ENCODE results near the gene CCDC201.

The CCDC201 gene

DNA sequence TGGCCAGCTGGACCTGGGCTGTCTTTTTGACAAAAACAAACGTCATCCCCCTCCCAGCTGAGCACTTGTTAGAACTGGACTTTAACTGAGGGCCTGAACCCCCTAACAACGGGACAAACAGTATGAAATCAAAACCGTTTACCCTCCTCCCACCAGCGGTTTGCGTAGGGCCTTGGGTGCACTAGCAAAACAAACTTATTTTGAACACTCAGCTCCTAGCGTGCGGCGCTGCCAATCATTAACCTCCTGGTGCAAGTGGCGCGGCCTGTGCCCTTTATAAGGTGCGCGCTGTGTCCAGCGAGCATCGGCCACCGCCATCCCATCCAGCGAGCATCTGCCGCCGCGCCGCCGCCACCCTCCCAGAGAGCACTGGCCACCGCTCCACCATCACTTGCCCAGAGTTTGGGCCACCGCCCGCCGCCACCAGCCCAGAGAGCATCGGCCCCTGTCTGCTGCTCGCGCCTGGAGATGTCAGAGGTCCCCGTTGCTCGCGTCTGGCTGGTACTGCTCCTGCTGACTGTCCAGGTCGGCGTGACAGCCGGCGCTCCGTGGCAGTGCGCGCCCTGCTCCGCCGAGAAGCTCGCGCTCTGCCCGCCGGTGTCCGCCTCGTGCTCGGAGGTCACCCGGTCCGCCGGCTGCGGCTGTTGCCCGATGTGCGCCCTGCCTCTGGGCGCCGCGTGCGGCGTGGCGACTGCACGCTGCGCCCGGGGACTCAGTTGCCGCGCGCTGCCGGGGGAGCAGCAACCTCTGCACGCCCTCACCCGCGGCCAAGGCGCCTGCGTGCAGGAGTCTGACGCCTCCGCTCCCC, 15.5 kb upstream of the CCDC201 start, which contains the start of gene IGFBP1:
Gene IGFBP1, plus strand, starts transcription at position 304 of the 808 bp plus-strand sequence. Its CDS starts 165 bp downstream, at position 469.
- Mint-ChIP-seq H3K27ac (no peak within 1 kb of the TSS), H3K4me3 (no peak within 1 kb of the TSS), H3K36me3 (ENCODE audit: low read depth) (no peaks in the 10 kb centered on the region), H3K27me3 (peaks cover 54% of the 10 kb centered on the region), H3K9me3 (no peaks in the 10 kb centered on the region), H3K4me1 (ENCODE audit: low read depth) (no peaks in the 10 kb centered on the region)

DNA sequence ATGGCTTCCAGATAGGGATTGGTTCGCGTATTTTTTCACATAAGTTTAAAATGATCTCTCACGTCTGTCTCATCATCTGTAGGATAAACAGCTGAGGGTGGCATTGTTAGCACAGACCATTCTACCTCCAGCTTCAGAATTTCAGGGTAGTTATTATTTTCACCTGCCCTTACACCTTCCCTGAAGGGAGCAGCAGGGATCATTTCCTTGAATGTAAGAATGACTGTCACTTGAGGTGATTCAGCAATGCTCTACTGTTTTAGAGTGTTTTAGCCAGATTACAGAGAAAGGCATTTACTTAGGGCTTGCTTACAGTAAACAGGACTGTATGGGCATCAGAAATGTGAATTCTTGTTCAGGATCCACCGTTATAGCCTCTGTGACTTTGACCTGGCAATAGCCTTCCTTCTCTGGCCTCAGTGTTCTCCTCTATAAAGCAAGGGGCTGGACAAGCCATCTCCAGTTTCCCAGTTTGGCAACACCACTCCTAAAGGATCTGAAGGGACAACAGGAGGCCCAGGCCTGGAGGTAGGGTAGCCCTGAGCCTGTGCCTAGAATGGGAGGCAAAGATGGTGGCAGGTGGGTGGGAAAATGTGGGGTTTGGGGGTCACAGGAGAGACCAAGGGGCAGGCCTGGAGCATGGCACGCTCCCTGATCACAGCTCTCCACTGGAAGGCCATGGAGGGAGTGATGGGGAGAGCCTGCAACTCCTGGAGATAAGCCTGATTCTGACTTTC, 14.2 kb upstream of the CCDC201 start:
- Mint-ChIP-seq H3K27ac (no peak overlapping the region), H3K4me3 (no peak overlapping the region), H3K4me1 (ENCODE audit: low read depth) (no peaks in the 10 kb centered on the region), H3K9me3 (no peaks in the 10 kb centered on the region), H3K36me3 (ENCODE audit: low read depth) (no peaks in the 10 kb centered on the region), H3K27me3 (peaks cover 48% of the 10 kb centered on the region)

GRCh38 chr7:45885264-45885882, 12.5 kb upstream of the CCDC201 start:
- no peak overlapping the region for H3K4me3 Mint-ChIP-seq
- H3K27me3 Mint-ChIP-seq: peaks cover 37% of the 10 kb centered on the region
- no peak overlapping the region for H3K27ac Mint-ChIP-seq
- H3K36me3 Mint-ChIP-seq (ENCODE audit: low read depth): no peaks in the 10 kb centered on the region
- H3K4me1 Mint-ChIP-seq (ENCODE audit: low read depth): no peaks in the 10 kb centered on the region
- no peaks in the 10 kb centered on the region for H3K9me3 Mint-ChIP-seq

- no peak overlapping the region for H3K27ac Mint-ChIP-seq
- no peaks in the 10 kb centered on the region for H3K36me3 Mint-ChIP-seq (ENCODE audit: low read depth)
- peaks cover 30% of the 10 kb centered on the region for H3K27me3 Mint-ChIP-seq
- no peaks in the 10 kb centered on the region for H3K9me3 Mint-ChIP-seq
- H3K4me3 Mint-ChIP-seq: no peak overlapping the region
- no peaks in the 10 kb centered on the region for H3K4me1 Mint-ChIP-seq (ENCODE audit: low read depth)
These were observed 11.3 kb upstream of the CCDC201 start for GRCh38 chr7:45884136-45884535.

- Mint-ChIP-seq H3K4me1 (ENCODE audit: low read depth) (no peaks in the 10 kb centered on the region), H3K4me3 (no peak overlapping the region), H3K9me3 (peaks cover 9% of the 10 kb centered on the region), H3K36me3 (ENCODE audit: low read depth) (no peaks in the 10 kb centered on the region), H3K27ac (no peak overlapping the region), H3K27me3 (peaks cover 18% of the 10 kb centered on the region)
These were observed 9.6 kb upstream of the CCDC201 start for GRCh38 chr7:45882465-45882810.

DNA sequence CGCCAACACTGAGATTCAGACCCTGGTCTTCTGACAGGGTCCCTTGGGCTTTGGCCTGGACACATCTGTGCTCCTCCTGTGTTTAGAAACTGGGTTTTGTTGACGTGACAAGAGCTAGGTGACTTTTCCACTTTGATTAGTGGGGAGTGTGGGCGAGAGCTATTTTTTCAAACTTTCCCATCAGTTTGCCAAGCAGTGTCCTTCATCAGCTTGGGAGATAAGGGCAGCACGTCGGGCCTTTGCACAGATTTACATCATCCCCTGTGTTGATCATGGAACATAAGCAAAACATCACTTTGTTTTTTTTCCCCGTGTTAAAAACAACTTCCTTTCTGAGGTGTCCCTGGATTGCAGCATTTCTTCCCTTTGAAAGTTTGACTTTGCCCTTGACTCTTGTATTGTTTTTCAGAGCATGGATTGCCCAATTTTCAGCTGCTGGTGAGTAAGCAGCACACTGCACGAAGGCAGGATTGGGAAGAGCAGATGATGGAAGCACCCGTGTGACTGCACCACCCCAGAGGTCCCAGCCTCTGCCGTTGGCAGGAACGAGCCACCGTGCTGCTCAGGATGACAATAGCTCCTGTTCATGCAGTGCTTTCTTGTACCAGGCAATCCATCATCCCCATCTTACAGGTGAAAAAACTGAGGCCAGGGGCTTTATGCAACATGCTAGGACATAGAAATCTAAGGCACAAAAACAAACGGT, 9.0 kb upstream of the CCDC201 start:
- Mint-ChIP-seq H3K4me1 (ENCODE audit: low read depth) (no peaks in the 10 kb centered on the region), H3K27me3 (peaks cover 14% of the 10 kb centered on the region), H3K9me3 (peaks cover 9% of the 10 kb centered on the region), H3K27ac (no peak overlapping the region), H3K36me3 (ENCODE audit: low read depth) (no peaks in the 10 kb centered on the region), H3K4me3 (no peak overlapping the region)

DNA sequence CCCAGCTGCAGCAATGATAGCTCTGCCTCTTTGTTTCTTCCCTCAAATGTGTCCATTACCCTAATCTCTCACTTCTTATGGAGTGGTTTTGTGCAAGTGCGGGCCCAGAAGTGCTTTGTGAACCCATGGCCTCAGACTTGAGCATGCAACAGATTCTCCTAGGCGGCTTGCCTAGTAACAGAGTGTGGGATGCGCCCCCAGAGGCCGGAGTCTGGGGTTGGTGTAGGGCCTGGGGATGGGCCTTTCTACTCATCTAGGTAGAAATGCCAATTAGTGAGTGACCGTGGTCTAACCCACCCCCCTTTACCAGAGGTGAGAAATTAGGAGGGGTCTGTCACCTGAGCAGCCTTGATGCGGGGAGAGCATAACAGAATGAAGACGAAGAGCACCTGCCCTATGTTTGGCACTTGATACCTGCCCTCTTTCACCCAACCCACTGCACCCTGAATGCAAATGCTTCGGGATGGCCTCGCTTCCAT, 8.4 kb upstream of the CCDC201 start:
- H3K4me1 Mint-ChIP-seq (ENCODE audit: low read depth): no peaks in the 10 kb centered on the region
- H3K9me3 Mint-ChIP-seq: peaks cover 9% of the 10 kb centered on the region
- no peak overlapping the region for H3K4me3 Mint-ChIP-seq
- no peak overlapping the region for H3K27ac Mint-ChIP-seq
- H3K27me3 Mint-ChIP-seq: peaks cover 8% of the 10 kb centered on the region
- no peaks in the 10 kb centered on the region for H3K36me3 Mint-ChIP-seq (ENCODE audit: low read depth)

- H3K36me3 Mint-ChIP-seq (ENCODE audit: low read depth): no peaks in the 10 kb centered on the region
- peaks cover 9% of the 10 kb centered on the region for H3K9me3 Mint-ChIP-seq
- H3K4me1 Mint-ChIP-seq (ENCODE audit: low read depth): no peaks in the 10 kb centered on the region
- peaks cover 7% of the 10 kb centered on the region for H3K27me3 Mint-ChIP-seq
- no peak overlapping the region for H3K4me3 Mint-ChIP-seq
- H3K27ac Mint-ChIP-seq: no peak overlapping the region
These were observed 7.6 kb upstream of the CCDC201 start for GRCh38 chr7:45880433-45880860.

DNA sequence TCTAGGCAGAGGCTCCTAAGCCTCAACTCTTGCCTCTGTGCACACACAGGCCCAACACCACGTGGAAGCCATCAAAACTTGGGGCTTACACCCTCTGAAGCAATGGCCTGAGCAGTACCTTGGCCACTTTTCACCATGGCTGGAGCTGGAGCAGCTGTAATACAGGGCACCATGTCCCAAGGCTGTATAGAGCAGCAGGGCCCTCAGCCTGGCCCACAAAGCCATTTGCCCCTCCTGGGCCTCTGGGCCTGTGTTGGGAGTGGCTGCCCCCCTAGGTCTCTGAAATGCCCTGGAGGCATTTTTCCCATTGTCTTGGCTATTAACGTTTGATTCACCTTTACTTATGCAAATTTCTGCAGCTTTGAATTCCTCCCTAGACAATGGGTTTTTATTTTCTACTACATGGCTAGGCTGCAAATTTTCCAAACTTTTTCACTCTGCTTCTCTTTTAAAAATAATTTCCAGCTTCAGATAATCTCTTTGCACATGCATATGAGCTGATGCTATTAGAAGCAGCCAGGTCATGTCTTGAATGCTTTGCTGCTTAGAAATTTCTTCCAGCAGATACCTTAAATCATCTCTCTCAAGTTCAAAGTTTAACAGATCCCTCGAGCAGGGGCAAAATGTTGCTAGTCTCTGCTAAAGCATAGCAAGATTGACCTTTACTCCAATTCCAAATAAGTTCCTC, 5.7 kb upstream of the CCDC201 start:
- Mint-ChIP-seq H3K27ac (no peak overlapping the region), H3K4me3 (no peak overlapping the region), H3K9me3 (peaks cover 9% of the 10 kb centered on the region), H3K4me1 (ENCODE audit: low read depth) (no peaks in the 10 kb centered on the region), H3K27me3 (no peaks in the 10 kb centered on the region), H3K36me3 (ENCODE audit: low read depth) (no peaks in the 10 kb centered on the region)

GRCh38 chr7:45876519-45876918, 3.6 kb upstream of the CCDC201 start:
- Mint-ChIP-seq H3K4me3 (no peak overlapping the region), H3K36me3 (ENCODE audit: low read depth) (no peaks in the 10 kb centered on the region), H3K27me3 (no peaks in the 10 kb centered on the region), H3K4me1 (ENCODE audit: low read depth) (no peaks in the 10 kb centered on the region), H3K27ac (no peak overlapping the region), H3K9me3 (peaks cover 9% of the 10 kb centered on the region)

- Mint-ChIP-seq H3K36me3 (ENCODE audit: low read depth) (no peaks in the 10 kb centered on the region), H3K4me1 (ENCODE audit: low read depth) (no peaks in the 10 kb centered on the region), H3K27ac (no peak overlapping the region), H3K9me3 (peaks cover 9% of the 10 kb centered on the region), H3K4me3 (no peak overlapping the region), H3K27me3 (no peaks in the 10 kb centered on the region)
These were observed 1.7 kb upstream of the CCDC201 start for GRCh38 chr7:45874408-45875131.

- peaks cover 6% of the 10 kb centered on the region for H3K27me3 Mint-ChIP-seq
- peaks cover 9% of the 10 kb centered on the region for H3K9me3 Mint-ChIP-seq
- no peaks in the 10 kb centered on the region for H3K4me1 Mint-ChIP-seq (ENCODE audit: low read depth)
- no peak overlapping the region for H3K27ac Mint-ChIP-seq
- no peaks in the 10 kb centered on the region for H3K36me3 Mint-ChIP-seq (ENCODE audit: low read depth)
- H3K4me3 Mint-ChIP-seq: no peak overlapping the region
These were observed 473 bp upstream of the CCDC201 start for GRCh38 chr7:45873355-45873754.

GRCh38 chr7:45872116-45873034, 507 bp downstream of the CCDC201 start:
- Mint-ChIP-seq H3K4me3 (no peak overlapping the region), H3K9me3 (no peaks in the 10 kb centered on the region), H3K27ac (no peak overlapping the region), H3K27me3 (peaks cover 6% of the 10 kb centered on the region), H3K36me3 (ENCODE audit: low read depth) (no peaks in the 10 kb centered on the region), H3K4me1 (ENCODE audit: low read depth) (no peaks in the 10 kb centered on the region)
